BE2C (cell line): Measurements from ENCODE around the gene UVSSA.

Experiments used
- DNase-seq: peaks from one replicate; pipeline ENCODE4 v3.0.0-alpha.2; 2020
- H3K27me3 ChIP-seq: fragments of 250-450 bp; sonication (Bioruptor Pico); 2 replicates; pipeline ENCODE4 v1.5.1; 2020; ENCODE audit warnings: mild to moderate bottlenecking
- H3K36me3 ChIP-seq: fragments of 250-450 bp; sonication (Bioruptor Pico); 2 replicates; pipeline ENCODE4 v1.5.1; 2020; ENCODE audit warnings: mild to moderate bottlenecking
- H3K4me1 ChIP-seq: fragments of 250-450 bp; sonication (Bioruptor Pico); 2 replicates; pipeline ENCODE4 v1.5.1; 2020
- H3K4me3 ChIP-seq: 2 replicates; pipeline ENCODE4 v1.5.1; 2011; ENCODE audit warnings: low read depth, low read length
- H3K9me3 ChIP-seq: fragments of 250-450 bp; sonication (Bioruptor Pico); 2 replicates; pipeline ENCODE4 v1.5.1; 2020
- TF ChIP-seq, protein P1 (sequence below): IDR thresholded peaks from 2 replicates; pipeline ENCODE4 v1.5.1; 2012; ENCODE audit warnings: mild to moderate bottlenecking, low read depth, low read length

Gene UVSSA

DNA sequence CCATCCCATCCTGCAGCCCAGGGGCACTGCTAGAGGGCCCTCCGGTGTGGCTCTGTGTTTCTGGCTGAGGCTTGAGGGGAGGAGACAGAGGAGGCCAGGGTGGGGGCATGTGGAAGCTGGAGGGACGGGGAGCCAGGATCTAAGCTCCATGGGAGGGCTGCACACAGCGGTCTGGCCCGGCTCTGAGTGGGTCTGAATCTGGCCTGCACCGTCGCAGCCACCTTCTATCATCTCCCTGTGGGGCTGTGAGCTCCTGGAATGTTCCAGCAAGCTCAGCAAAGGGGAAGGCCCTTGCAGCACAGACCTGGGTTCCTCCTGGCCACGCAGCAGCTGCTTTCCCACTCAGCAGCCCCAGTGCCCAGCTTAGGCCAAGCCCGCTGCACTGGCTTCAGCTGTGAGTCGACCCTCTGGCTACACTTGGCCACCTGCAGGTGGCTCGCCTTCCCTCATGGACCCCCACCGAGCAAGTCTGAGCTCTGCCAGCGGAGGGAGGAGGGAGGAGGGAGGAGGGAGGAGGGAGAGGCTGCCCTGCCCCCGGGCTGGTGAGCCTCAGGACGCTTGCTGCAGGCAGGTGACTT lies 53.9 kb downstream of the UVSSA start:
- peaks cover 58% of the 10 kb centered on the region for H3K27me3 ChIP-seq
- peak; percentile 3 for DNase-seq
- no peaks in the 10 kb centered on the region for H3K9me3 ChIP-seq

DNA sequence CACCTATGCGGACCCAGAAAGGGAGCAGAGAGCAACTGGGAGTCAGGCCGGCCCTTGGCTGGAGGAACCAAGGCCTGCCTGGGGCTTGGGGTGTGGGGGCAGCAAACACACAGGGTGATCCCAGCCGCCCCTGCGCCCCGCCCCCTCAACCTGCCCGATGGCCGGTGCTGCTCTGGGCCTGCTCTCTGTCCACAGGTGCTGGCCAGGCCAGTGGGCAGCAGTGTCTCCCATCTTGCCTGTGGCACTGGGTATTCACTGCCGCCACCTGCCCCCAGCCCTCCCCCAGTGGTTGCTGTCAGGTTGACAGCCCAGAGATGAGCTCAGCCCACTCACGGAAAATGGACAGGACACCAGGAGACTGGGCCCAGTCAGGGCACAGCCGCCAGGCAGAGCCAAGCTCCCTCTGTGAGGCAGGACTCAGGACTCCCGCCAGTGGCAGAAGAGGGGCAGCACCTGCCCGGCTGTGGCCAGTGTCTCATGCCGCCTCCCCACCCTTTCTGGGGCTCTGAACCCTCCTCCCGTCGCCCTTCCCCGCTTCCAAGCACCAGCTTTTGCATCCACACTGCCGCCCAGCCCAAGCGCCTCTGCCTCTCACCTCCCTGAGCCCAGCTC lies 54.5 kb downstream of the UVSSA start:
- TF ChIP-seq, protein P1, sequence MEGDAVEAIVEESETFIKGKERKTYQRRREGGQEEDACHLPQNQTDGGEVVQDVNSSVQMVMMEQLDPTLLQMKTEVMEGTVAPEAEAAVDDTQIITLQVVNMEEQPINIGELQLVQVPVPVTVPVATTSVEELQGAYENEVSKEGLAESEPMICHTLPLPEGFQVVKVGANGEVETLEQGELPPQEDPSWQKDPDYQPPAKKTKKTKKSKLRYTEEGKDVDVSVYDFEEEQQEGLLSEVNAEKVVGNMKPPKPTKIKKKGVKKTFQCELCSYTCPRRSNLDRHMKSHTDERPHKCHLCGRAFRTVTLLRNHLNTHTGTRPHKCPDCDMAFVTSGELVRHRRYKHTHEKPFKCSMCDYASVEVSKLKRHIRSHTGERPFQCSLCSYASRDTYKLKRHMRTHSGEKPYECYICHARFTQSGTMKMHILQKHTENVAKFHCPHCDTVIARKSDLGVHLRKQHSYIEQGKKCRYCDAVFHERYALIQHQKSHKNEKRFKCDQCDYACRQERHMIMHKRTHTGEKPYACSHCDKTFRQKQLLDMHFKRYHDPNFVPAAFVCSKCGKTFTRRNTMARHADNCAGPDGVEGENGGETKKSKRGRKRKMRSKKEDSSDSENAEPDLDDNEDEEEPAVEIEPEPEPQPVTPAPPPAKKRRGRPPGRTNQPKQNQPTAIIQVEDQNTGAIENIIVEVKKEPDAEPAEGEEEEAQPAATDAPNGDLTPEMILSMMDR = no peak
- no peaks in the 10 kb centered on the region for H3K4me1 ChIP-seq
- no peaks in the 10 kb centered on the region for H3K9me3 ChIP-seq
- DNase-seq = peak; percentile 7
- no peaks in the 10 kb centered on the region for H3K36me3 ChIP-seq
- H3K4me3 ChIP-seq = no peak overlapping the region
- H3K27me3 ChIP-seq = peaks cover 64% of the 10 kb centered on the region

More for the DNA sequence above, 53.9 kb downstream of the UVSSA start:
- TF ChIP-seq, protein P1 = no peak
- H3K4me1 ChIP-seq = no peaks in the 10 kb centered on the region
- H3K4me3 ChIP-seq = no peak overlapping the region
- H3K36me3 ChIP-seq = no peaks in the 10 kb centered on the region

DNA sequence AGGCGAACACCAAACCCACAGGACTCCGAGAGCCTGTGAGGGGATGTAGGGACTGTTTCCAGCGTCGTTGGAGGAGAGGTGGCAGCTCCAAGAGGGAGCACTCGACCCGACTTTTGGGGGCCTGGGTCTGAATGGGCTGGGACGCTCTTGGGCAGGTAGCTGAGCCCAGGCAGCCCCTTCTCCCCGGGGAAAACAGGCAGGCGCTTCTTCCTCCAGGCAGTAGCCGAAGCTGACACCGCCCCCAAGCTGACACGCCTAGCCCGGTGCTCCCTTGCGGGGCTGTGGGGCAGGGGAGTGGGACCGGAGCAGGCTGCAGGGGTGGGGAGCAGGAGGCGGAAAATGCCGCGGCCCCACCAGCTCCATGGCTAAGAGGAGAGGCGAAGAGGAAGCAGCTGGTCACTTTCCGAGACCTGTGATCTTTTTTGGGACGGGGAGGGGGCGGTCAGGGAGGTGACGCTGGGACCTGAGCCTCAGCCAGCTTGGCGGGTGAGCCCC lies 55.1 kb downstream of the UVSSA start:
- TF ChIP-seq, protein P1 = no peak
- Histone ChIP-seq H3K9me3 (no peaks in the 10 kb centered on the region), H3K4me3 (no peak overlapping the region), H3K36me3 (no peaks in the 10 kb centered on the region), H3K4me1 (no peaks in the 10 kb centered on the region), H3K27me3 (peaks cover 69% of the 10 kb centered on the region)
- peak; percentile 6 for DNase-seq

DNA sequence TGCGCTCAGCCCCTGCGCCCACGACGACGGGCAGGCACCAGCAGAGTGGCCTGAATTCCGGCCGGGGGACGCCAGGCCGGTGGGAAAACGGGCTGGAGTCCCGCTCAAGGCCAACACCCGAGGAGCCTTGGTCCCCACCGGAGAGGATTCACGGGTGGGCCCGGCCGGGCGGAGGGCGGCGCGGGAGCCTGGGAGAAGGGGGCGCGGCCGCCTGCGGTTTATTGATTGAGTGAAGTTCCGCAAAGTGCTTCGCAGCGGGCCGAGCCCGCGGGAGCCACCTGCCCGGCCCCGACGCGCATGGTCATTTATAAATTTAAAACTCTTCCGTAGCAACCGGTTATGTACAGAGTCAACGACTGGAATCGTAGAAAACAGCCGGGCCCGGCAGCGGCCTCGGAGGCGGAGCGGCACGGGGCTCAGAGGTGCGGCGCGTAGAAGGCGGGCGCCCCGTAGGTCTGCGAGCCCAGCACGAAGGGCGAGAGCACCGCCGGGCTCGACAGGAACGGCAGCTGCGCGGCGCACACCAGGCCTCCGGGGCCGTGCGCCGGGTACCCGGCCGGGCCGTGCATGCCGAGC lies 55.6 kb downstream of the UVSSA start:
- Histone ChIP-seq H3K36me3 (no peaks in the 10 kb centered on the region), H3K4me3 (no peak overlapping the region), H3K27me3 (peaks cover 75% of the 10 kb centered on the region), H3K9me3 (no peaks in the 10 kb centered on the region), H3K4me1 (no peaks in the 10 kb centered on the region)
- DNase-seq = no peak
- TF ChIP-seq, protein P1 = no peak

GRCh38 chr4:1403177-1403583 lies 56.2 kb downstream of the UVSSA start:
- no peaks in the 10 kb centered on the region for H3K4me1 ChIP-seq
- DNase-seq = no peak
- peaks cover 79% of the 10 kb centered on the region for H3K27me3 ChIP-seq
- no peaks in the 10 kb centered on the region for H3K36me3 ChIP-seq
- H3K9me3 ChIP-seq = no peaks in the 10 kb centered on the region
- H3K4me3 ChIP-seq = no peak overlapping the region
- TF ChIP-seq, protein P1 = no peak
